Liver (tissue), 9 donors: ENCODE data around the gene DMTF1. TPM values are rescaled to one million over a fixed set of nuclear protein-coding genes. Genes with fewer than 3 reads are reported as not detected.

Experiments used
- DNase-seq: peaks from one replicate; pipeline ENCODE4 v3.0.0-alpha.2; 2017; ENCODE audit warnings: low spot score
- H3K27ac ChIP-seq, 2 donors: one replicate each; pipeline ENCODE4 v1.7.0; 2013; ENCODE audit warnings: inconsistent platforms in 2 of 2, low read length in 2 of 2, control low read depth in 1 of 2, low read depth in 1 of 2, mild to moderate bottlenecking in 1 of 2
- H3K27me3 ChIP-seq, 4 donors: one replicate each; pipeline versions ENCODE4 v1.6.1 to v1.7.0; 2013; ENCODE audit warnings: low read length in 3 of 4, inconsistent platforms in 1 of 4, mild to moderate bottlenecking in 1 of 4, moderate library complexity in 1 of 4; ENCODE audit not compliant: control insufficient read depth in 4 of 4, insufficient read depth in 4 of 4
- H3K36me3 ChIP-seq, 4 donors: one replicate each; pipeline versions ENCODE4 v1.6.1 to v1.7.0; 2013; ENCODE audit warnings: low read length in 3 of 4, mild to moderate bottlenecking in 3 of 4, low read depth in 1 of 4, moderate library complexity in 1 of 4; ENCODE audit not compliant: control insufficient read depth in 4 of 4, insufficient read depth in 3 of 4
- H3K4me1 ChIP-seq, 4 donors: one replicate each; pipeline versions ENCODE4 v1.6.1 to v1.7.0; 2013; ENCODE audit warnings: low read length in 3 of 4, mild to moderate bottlenecking in 3 of 4, moderate library complexity in 1 of 4; ENCODE audit not compliant: control insufficient read depth in 4 of 4, insufficient read depth in 4 of 4
- H3K4me3 ChIP-seq, 3 donors: one replicate each; pipeline versions ENCODE4 v1.6.1 to v1.7.0; 2013; ENCODE audit warnings: low read length in 3 of 3, control low read depth in 1 of 3, low read depth in 1 of 3, mild to moderate bottlenecking in 1 of 3
- H3K9ac ChIP-seq, 2 donors: one replicate each; pipeline ENCODE4 v1.7.0; 2013; ENCODE audit warnings: low read length in 2 of 2, mild to moderate bottlenecking in 2 of 2, moderate library complexity in 2 of 2, control low read depth in 1 of 2, low read depth in 1 of 2
- H3K9me3 ChIP-seq, 4 donors: one replicate each; pipeline versions ENCODE4 v1.6.1 to v1.7.0; 2013; ENCODE audit warnings: low read length in 3 of 4; ENCODE audit not compliant: control insufficient read depth in 4 of 4
- ATF3 ChIP-seq: IDR thresholded peaks from 2 replicates; pipeline ENCODE4 v1.6.1; 2016; ENCODE audit warnings: antibody characterized with exemption
- EGR1 ChIP-seq, 2 donors: IDR thresholded peaks; 2 replicates each; pipeline ENCODE4 v1.6.1; 2016 to 2018; ENCODE audit warnings: antibody characterized with exemption in 2 of 2, low read depth in 2 of 2
- FOXA1 ChIP-seq: IDR thresholded peaks from 2 replicates; pipeline ENCODE4 v1.6.1; 2016; ENCODE audit warnings: antibody characterized with exemption
- FOXA2 ChIP-seq: IDR thresholded peaks from 2 replicates; pipeline ENCODE4 v1.6.1; 2016; ENCODE audit warnings: antibody characterized with exemption
- GABPA ChIP-seq, 2 donors: IDR thresholded peaks in 1 of 2; conservative IDR thresholded peaks in 1 of 2; 2 replicates each; pipeline ENCODE4 v1.6.1; 2016; ENCODE audit warnings: antibody characterized with exemption in 2 of 2, mild to moderate bottlenecking in 1 of 2, moderate library complexity in 1 of 2
- HNF4A ChIP-seq, 2 donors: conservative IDR thresholded peaks; 2 replicates each; pipeline ENCODE4 v1.6.1; 2016; ENCODE audit warnings: antibody characterized with exemption in 2 of 2, mild to moderate bottlenecking in 2 of 2
- HNF4G ChIP-seq: IDR thresholded peaks from 2 replicates; pipeline ENCODE4 v1.6.1; 2016; ENCODE audit warnings: antibody characterized with exemption
- JUND ChIP-seq, 2 donors: IDR thresholded peaks; 2 replicates each; pipeline ENCODE4 v1.6.1; 2016; ENCODE audit warnings: antibody characterized with exemption in 2 of 2
- NR2F2 ChIP-seq: IDR thresholded peaks from 2 replicates; pipeline ENCODE4 v1.6.1; 2016; ENCODE audit warnings: antibody characterized with exemption
- RAD21 ChIP-seq, 2 donors: IDR thresholded peaks; 2 replicates each; pipeline ENCODE4 v1.6.1; 2016; ENCODE audit warnings: antibody characterized with exemption in 2 of 2, mild to moderate bottlenecking in 2 of 2
- REST ChIP-seq: IDR thresholded peaks from 2 replicates; pipeline ENCODE4 v1.6.1; 2016; ENCODE audit warnings: antibody characterized with exemption, mild to moderate bottlenecking
- RXRA ChIP-seq, 2 donors: IDR thresholded peaks; 2 replicates each; pipeline ENCODE4 v1.6.1; 2017 to 2018; ENCODE audit warnings: antibody characterized with exemption in 2 of 2, mild to moderate bottlenecking in 1 of 2
- SP1 ChIP-seq: IDR thresholded peaks from 2 replicates; pipeline ENCODE4 v1.6.1; 2018; ENCODE audit warnings: antibody characterized with exemption, mild to moderate bottlenecking
- TAF1 ChIP-seq: conservative IDR thresholded peaks from 2 replicates; pipeline ENCODE4 v1.6.1; 2016; ENCODE audit warnings: antibody characterized with exemption, mild to moderate bottlenecking
- YY1 ChIP-seq: IDR thresholded peaks from 2 replicates; pipeline ENCODE4 v1.6.1; 2016; ENCODE audit warnings: antibody characterized with exemption, mild to moderate bottlenecking
- ZBTB33 ChIP-seq: IDR thresholded peaks from 2 replicates; pipeline ENCODE4 v1.6.1; 2016; ENCODE audit warnings: antibody characterized with exemption
- WGBS: extraction: QIAGEN DNeasy Blood & Tissue Kit; methylation state at CpG from one replicate; pipeline ENCODE4 v1.1.7; 2013; 5-methylcytosine and 5-hydroxymethylcytosine counted together
- polyA plus RNA-seq, 2 donors: library from polyadenylated mRNA; stranded (reverse) in 1 of 2; unstranded in 1 of 2; fragments of 200-250 nt in 1 of 2; fragments of >200 nt in 1 of 2; fragmentation: Nextera tagmentation in 1 of 2; extraction: Ambion mirVana in 1 of 2; gene quantifications; one replicate each; pipeline versions ENCODE4 v1.2.1 to v1.2.3, GENCODE V29; 2013 to 2015
- total RNA-seq, 2 donors: library from RNA; depleted of rRNA; stranded (reverse); fragments of >200 nt; gene quantifications; one replicate each; pipeline ENCODE4 v1.2.3, GENCODE V29; 2014
- TF ChIP-seq, protein P1 (sequence below): IDR thresholded peaks from 2 replicates; pipeline ENCODE4 v1.6.1; 2016; ENCODE audit warnings: antibody characterized with exemption
- TF ChIP-seq, protein P2 (sequence below): fragments of 150-350 bp; IDR thresholded peaks from 2 replicates; pipeline ENCODE4 v1.5.1; 2017; ENCODE audit warnings: improper control_type of control experiment, low read depth, low read length; ENCODE audit not compliant: missing input control
- donor health status: healthy.
- donor health status: healthy.
- donor health status: healthy.
- donor health status: healthy.
- donor health status: healthy.

Gene DMTF1
- total and polyA plus RNA-seq, 4 donors = 6.5 to 54.6 (median 26.0) TPM

- no peak for TF ChIP-seq REST
- no peak for TF ChIP-seq ATF3
- no peak for TF ChIP-seq HNF4A (conservative IDR thresholded peaks at IDR 0.05)
- TF ChIP-seq HNF4G = no peak
- no peak for TF ChIP-seq ZBTB33
- no peak for TF ChIP-seq EGR1 (IDR thresholded peaks at IDR 0.05; ENCODE audit: low read depth in 2 of 2)
- no peak for TF ChIP-seq NR2F2
- no peak for TF ChIP-seq SP1
- TF ChIP-seq, protein P1, sequence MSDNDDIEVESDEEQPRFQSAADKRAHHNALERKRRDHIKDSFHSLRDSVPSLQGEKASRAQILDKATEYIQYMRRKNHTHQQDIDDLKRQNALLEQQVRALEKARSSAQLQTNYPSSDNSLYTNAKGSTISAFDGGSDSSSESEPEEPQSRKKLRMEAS = no peak
- no peak for TF ChIP-seq FOXA1
- TF ChIP-seq FOXA2 = no peak
- no peak for TF ChIP-seq YY1
- TF ChIP-seq GABPA (IDR thresholded peaks at IDR 0.05 in 1 of 2, conservative IDR thresholded peaks at IDR 0.05 in 1 of 2) = no peak
- Histone ChIP-seq H3K9me3 (no peaks in the 10 kb centered on the region), H3K27me3 (no peaks in the 10 kb centered on the region), H3K4me1 (no peaks in the 10 kb centered on the region), H3K27ac (no peak overlapping the region), H3K4me3 (no peak overlapping the region), H3K9ac (no peak overlapping the region), H3K36me3 (no peaks in the 10 kb centered on the region)
- no peak for DNase-seq
- WGBS = 49% methylated on average over 1 of the region's 1 CpG
Observed at GRCh38 chr7:87105401-87105800, 46.9 kb upstream of the DMTF1 start.

DNA sequence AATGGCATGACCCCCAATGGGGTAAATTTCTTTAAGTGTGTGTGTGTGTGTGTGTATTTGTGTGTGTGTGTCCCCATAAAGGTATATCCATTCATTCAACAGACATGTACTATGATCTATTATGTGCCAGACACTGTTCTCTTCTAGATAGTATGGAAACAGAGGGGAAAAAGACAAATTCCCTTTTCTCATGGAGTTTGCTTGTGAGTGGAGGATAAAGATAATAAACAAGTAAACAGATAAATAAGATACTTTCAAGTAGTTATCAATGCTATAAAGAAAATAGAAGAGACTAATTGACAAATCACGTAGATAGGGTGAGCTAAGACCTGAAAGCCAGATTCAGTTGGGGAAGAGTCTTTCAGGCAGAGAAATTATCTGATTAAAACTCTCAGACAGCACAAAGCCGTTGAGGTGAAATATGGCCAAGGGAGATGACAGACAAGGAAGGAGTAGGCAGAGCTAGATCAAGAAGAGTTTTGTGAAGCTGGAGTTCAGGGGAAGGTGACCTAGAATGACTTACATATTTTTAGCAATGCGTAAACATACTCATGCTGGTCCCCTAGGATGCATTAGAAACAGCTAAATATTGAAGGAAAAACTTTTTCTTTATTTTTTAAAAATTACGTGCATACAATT lies 45.2 kb upstream of the DMTF1 start:
- DNase-seq = no peak
- no peak for TF ChIP-seq RAD21 (IDR thresholded peaks at IDR 0.05)
- TF ChIP-seq FOXA1 = no peak
- TF ChIP-seq JUND (IDR thresholded peaks at IDR 0.05) = no peak
- TF ChIP-seq GABPA (IDR thresholded peaks at IDR 0.05 in 1 of 2, conservative IDR thresholded peaks at IDR 0.05 in 1 of 2) = no peak
- TF ChIP-seq, protein P2, sequence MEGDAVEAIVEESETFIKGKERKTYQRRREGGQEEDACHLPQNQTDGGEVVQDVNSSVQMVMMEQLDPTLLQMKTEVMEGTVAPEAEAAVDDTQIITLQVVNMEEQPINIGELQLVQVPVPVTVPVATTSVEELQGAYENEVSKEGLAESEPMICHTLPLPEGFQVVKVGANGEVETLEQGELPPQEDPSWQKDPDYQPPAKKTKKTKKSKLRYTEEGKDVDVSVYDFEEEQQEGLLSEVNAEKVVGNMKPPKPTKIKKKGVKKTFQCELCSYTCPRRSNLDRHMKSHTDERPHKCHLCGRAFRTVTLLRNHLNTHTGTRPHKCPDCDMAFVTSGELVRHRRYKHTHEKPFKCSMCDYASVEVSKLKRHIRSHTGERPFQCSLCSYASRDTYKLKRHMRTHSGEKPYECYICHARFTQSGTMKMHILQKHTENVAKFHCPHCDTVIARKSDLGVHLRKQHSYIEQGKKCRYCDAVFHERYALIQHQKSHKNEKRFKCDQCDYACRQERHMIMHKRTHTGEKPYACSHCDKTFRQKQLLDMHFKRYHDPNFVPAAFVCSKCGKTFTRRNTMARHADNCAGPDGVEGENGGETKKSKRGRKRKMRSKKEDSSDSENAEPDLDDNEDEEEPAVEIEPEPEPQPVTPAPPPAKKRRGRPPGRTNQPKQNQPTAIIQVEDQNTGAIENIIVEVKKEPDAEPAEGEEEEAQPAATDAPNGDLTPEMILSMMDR = no peak
- no peak for TF ChIP-seq REST
- no peak for TF ChIP-seq RXRA (IDR thresholded peaks at IDR 0.05)
- no peak for TF ChIP-seq TAF1
- no peaks in the 10 kb centered on the region for H3K4me1 ChIP-seq
- H3K9ac ChIP-seq = no peak overlapping the region
- H3K4me3 ChIP-seq = no peak overlapping the region
- no peaks in the 10 kb centered on the region for H3K36me3 ChIP-seq
- H3K27me3 ChIP-seq = no peaks in the 10 kb centered on the region
- no peak overlapping the region for H3K27ac ChIP-seq
- H3K9me3 ChIP-seq = no peaks in the 10 kb centered on the region
- WGBS = 62% methylated on average over 4 of the region's 4 CpGs
